ENCODE results near the gene GPR157.
"Not testable (repeated sequence)": the region's sequence is repeated elsewhere in the genome, so short reads cannot be mapped to it uniquely, and the experiment has no call there.

The GPR157 gene

DNA sequence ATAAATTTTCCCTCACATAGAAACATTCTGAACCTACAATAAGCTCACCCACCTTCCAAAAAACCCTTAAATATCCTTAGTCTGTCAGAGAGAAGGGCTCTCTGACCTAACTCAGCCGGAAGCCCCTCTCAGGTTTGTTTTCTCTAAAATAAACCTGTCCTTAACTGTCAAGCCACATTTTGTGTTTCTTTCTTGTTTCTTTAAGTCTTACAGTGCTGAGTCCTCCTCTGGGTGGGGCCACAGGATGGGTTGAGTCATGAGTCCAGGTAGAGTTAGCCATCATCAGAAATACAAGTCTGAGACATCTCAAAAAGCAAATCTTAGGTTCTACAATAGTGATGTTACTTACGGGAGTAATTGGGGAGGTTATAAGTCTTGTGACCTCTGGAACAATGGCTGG, 33.1 kb downstream of the GPR157 start:
- Histone ChIP-seq H3K23ac (ENCODE audit: low read depth, low read length, poor library complexity) (no peak overlapping the region), H3K9ac (ENCODE audit: low read depth, low read length, poor library complexity) (no peak overlapping the region), H4K91ac (ENCODE audit: low read depth, low read length, poor library complexity) (no peak overlapping the region), H2BK120ac (ENCODE audit: low read depth, low read length) (no peak overlapping the region), H3K4me3 (ENCODE audit: low read length in 2 of 2) (no peak overlapping the region), H3K18ac (ENCODE audit: low read length) (no peak overlapping the region), H4K8ac (ENCODE audit: low read depth, low read length) (no peak overlapping the region), H2BK5ac (ENCODE audit: low read length) (no peak overlapping the region), H2BK12ac (ENCODE audit: low read length) (no peak overlapping the region), H3K27ac (replicated peaks; ENCODE audit: low read length) (no peak overlapping the region), H2AFZ (ENCODE audit: low read length) (no peak overlapping the region), H3K4me1 (ENCODE audit: control insufficient read depth in 2 of 2, insufficient read depth in 1 of 2, low read depth in 1 of 2, low read length in 2 of 2) (no peaks in the 10 kb centered on the region), H3K4me2 (ENCODE audit: insufficient read depth, low read length, poor library complexity, severe bottlenecking) (no peak overlapping the region), H3K4ac (ENCODE audit: low read length) (no peak overlapping the region), H2BK15ac (ENCODE audit: low read length) (no peak overlapping the region), H3K9me3 (replicated peaks in 1 of 2; ENCODE audit: control insufficient read depth in 2 of 2, insufficient read depth in 1 of 2, low read depth in 1 of 2, low read length in 2 of 2) (peaks cover 0 to 8% of the 10 kb centered on the region in 2 donors), H3K14ac (ENCODE audit: low read length) (no peak overlapping the region), H2AK5ac (ENCODE audit: low read depth, low read length) (no peak overlapping the region), H3K79me1 (ENCODE audit: low read depth, low read length) (no peaks in the 10 kb centered on the region), H3K27me3 (ENCODE audit: control insufficient read depth in 3 of 3, insufficient read depth in 3 of 3, low read depth in 1 of 3, low read length in 3 of 3) (peaks cover 0 to 32% (median 0%) of the 10 kb centered on the region in 3 experiments), H3K36me3 (replicated peaks in 1 of 2; ENCODE audit: control insufficient read depth in 2 of 2, insufficient read depth in 2 of 2, low read length in 2 of 2) (no peaks in the 10 kb centered on the region)
- DNase-seq (ENCODE audit: low spot score): no peak
- no CpG with 5 or more reads among the region's 2 CpGs for WGBS, 2 donors (ENCODE audit: extremely low coverage in 2 of 2, insufficient read length in 2 of 2, insufficient replicate concordance in 1 of 2)

DNA sequence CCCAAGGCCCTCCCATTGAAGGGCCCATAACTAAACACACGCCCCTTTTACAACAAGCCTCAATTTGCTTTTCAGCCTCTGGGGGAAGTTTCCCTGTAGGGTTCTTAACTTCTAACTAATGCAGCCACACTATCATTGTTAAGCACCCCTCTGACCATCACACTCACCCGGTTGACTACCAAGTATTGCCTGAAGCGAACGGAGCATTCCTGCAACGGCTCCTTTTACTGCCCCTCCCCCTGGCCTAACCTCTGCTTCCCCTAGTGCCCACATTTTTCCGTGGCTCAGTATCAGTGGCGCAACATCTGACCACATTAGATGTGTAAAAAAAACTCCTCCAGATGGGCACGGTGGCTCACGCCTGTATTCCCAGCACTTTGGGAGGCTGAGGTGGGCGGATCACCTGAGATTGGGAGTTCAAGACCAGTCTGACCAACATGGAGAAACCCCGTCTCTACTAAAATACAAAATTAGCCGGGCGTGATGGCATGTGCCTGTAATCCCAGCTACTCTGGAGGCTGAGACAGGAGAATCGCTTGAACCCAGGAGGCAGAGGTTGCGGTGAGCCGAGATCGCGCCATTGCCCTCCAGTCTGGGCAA, 34.8 kb downstream of the GPR157 start:
- H3K4me1 ChIP-seq (ENCODE audit: control insufficient read depth in 2 of 2, insufficient read depth in 1 of 2, low read depth in 1 of 2, low read length in 2 of 2); H3K27ac ChIP-seq (replicated peaks; ENCODE audit: low read length); DNase-seq (ENCODE audit: low spot score); H3K18ac ChIP-seq (ENCODE audit: low read length); H3K4ac ChIP-seq (ENCODE audit: low read length); H2AK5ac ChIP-seq (ENCODE audit: low read depth, low read length); H3K14ac ChIP-seq (ENCODE audit: low read length); H3K4me3 ChIP-seq (ENCODE audit: low read length in 2 of 2); H2BK5ac ChIP-seq (ENCODE audit: low read length); H4K8ac ChIP-seq (ENCODE audit: low read depth, low read length); H3K9me3 ChIP-seq (replicated peaks in 1 of 2; ENCODE audit: control insufficient read depth in 2 of 2, insufficient read depth in 1 of 2, low read depth in 1 of 2, low read length in 2 of 2); H2BK15ac ChIP-seq (ENCODE audit: low read length); H2BK12ac ChIP-seq (ENCODE audit: low read length); H2BK120ac ChIP-seq (ENCODE audit: low read depth, low read length); H3K9ac ChIP-seq (ENCODE audit: low read depth, low read length, poor library complexity); H2AFZ ChIP-seq (ENCODE audit: low read length); H3K4me2 ChIP-seq (ENCODE audit: insufficient read depth, low read length, poor library complexity, severe bottlenecking); H3K36me3 ChIP-seq (replicated peaks in 1 of 2; ENCODE audit: control insufficient read depth in 2 of 2, insufficient read depth in 2 of 2, low read length in 2 of 2); H3K79me1 ChIP-seq (ENCODE audit: low read depth, low read length); H4K91ac ChIP-seq (ENCODE audit: low read depth, low read length, poor library complexity); H3K23ac ChIP-seq (ENCODE audit: low read depth, low read length, poor library complexity): not testable (repeated sequence)
- peaks cover 0 to 33% (median 0%) of the 10 kb centered on the region in 3 experiments for H3K27me3 ChIP-seq (ENCODE audit: control insufficient read depth in 3 of 3, insufficient read depth in 3 of 3, low read depth in 1 of 3, low read length in 3 of 3)
- no CpG with 5 or more reads among the region's 18 CpGs for WGBS, 2 donors (ENCODE audit: extremely low coverage in 2 of 2, insufficient read length in 2 of 2, insufficient replicate concordance in 1 of 2)

DNA sequence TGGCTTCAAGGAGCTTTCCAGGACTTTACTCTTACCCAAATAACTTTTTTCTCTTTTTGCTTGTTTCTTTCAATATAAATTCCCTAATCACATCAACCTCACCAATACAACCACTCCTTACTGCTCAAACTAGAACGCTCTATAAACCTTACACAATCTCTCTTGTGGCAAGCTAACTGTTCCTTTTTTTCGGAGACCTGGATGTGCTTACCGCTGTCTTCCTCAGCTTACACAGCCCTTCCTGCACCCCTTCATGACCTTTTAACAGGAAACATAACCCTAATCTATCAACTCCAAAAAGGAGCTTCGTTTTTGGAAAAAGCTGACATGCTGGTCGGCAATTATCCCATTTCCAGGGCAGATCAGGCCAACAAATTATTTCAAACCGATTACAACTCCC, 35.3 kb downstream of the GPR157 start:
- Histone ChIP-seq H3K4me2 (ENCODE audit: insufficient read depth, low read length, poor library complexity, severe bottlenecking) (no peak overlapping the region), H3K23ac (ENCODE audit: low read depth, low read length, poor library complexity) (no peak overlapping the region), H2BK120ac (ENCODE audit: low read depth, low read length) (no peak overlapping the region), H3K9ac (ENCODE audit: low read depth, low read length, poor library complexity) (no peak overlapping the region), H2BK15ac (ENCODE audit: low read length) (no peak overlapping the region), H3K27me3 (ENCODE audit: control insufficient read depth in 3 of 3, insufficient read depth in 3 of 3, low read depth in 1 of 3, low read length in 3 of 3) (peaks cover 0 to 33% (median 0%) of the 10 kb centered on the region in 3 experiments), H3K9me3 (replicated peaks in 1 of 2; ENCODE audit: control insufficient read depth in 2 of 2, insufficient read depth in 1 of 2, low read depth in 1 of 2, low read length in 2 of 2) (peaks cover 0 to 8% of the 10 kb centered on the region in 2 donors), H4K8ac (ENCODE audit: low read depth, low read length) (no peak overlapping the region), H3K27ac (replicated peaks; ENCODE audit: low read length) (no peak overlapping the region), H2AFZ (ENCODE audit: low read length) (no peak overlapping the region), H3K36me3 (replicated peaks in 1 of 2; ENCODE audit: control insufficient read depth in 2 of 2, insufficient read depth in 2 of 2, low read length in 2 of 2) (no peaks in the 10 kb centered on the region), H3K79me1 (ENCODE audit: low read depth, low read length) (no peaks in the 10 kb centered on the region), H4K91ac (ENCODE audit: low read depth, low read length, poor library complexity) (no peak overlapping the region), H2BK5ac (ENCODE audit: low read length) (no peak overlapping the region), H3K14ac (ENCODE audit: low read length) (no peak overlapping the region), H2BK12ac (ENCODE audit: low read length) (no peak overlapping the region), H3K4me1 (ENCODE audit: control insufficient read depth in 2 of 2, insufficient read depth in 1 of 2, low read depth in 1 of 2, low read length in 2 of 2) (no peaks in the 10 kb centered on the region), H3K18ac (ENCODE audit: low read length) (no peak overlapping the region), H3K4me3 (ENCODE audit: low read length in 2 of 2) (no peak overlapping the region), H2AK5ac (ENCODE audit: low read depth, low read length) (no peak overlapping the region), H3K4ac (ENCODE audit: low read length) (no peak overlapping the region)
- WGBS, 2 donors (ENCODE audit: extremely low coverage in 2 of 2, insufficient read length in 2 of 2, insufficient replicate concordance in 1 of 2): 100% methylated on average over 1 of the region's 6 CpGs; no CpG with 5 or more reads in 1 of the 2 donors
- no peak for DNase-seq (ENCODE audit: low spot score)

- no peak overlapping the region for H3K4ac ChIP-seq (ENCODE audit: low read length)
- H3K9ac ChIP-seq (ENCODE audit: low read depth, low read length, poor library complexity): no peak overlapping the region
- no peak overlapping the region for H2AK5ac ChIP-seq (ENCODE audit: low read depth, low read length)
- no peak overlapping the region for H3K14ac ChIP-seq (ENCODE audit: low read length)
- peaks cover 0 to 8% of the 10 kb centered on the region in 2 donors for H3K9me3 ChIP-seq (replicated peaks in 1 of 2; ENCODE audit: control insufficient read depth in 2 of 2, insufficient read depth in 1 of 2, low read depth in 1 of 2, low read length in 2 of 2)
- peaks cover 0 to 33% (median 0%) of the 10 kb centered on the region in 3 experiments for H3K27me3 ChIP-seq (ENCODE audit: control insufficient read depth in 3 of 3, insufficient read depth in 3 of 3, low read depth in 1 of 3, low read length in 3 of 3)
- H3K4me2 ChIP-seq (ENCODE audit: insufficient read depth, low read length, poor library complexity, severe bottlenecking): no peak overlapping the region
- no CpG with 5 or more reads among the region's 6 CpGs for WGBS, 2 donors (ENCODE audit: extremely low coverage in 2 of 2, insufficient read length in 2 of 2, insufficient replicate concordance in 1 of 2)
- H2BK12ac ChIP-seq (ENCODE audit: low read length): no peak overlapping the region
- no peak overlapping the region for H2AFZ ChIP-seq (ENCODE audit: low read length)
- H3K4me1 ChIP-seq (ENCODE audit: control insufficient read depth in 2 of 2, insufficient read depth in 1 of 2, low read depth in 1 of 2, low read length in 2 of 2): no peaks in the 10 kb centered on the region
- no peaks in the 10 kb centered on the region for H3K79me1 ChIP-seq (ENCODE audit: low read depth, low read length)
- no peak overlapping the region for H4K91ac ChIP-seq (ENCODE audit: low read depth, low read length, poor library complexity)
- DNase-seq (ENCODE audit: low spot score): no peak
- no peak overlapping the region for H4K8ac ChIP-seq (ENCODE audit: low read depth, low read length)
- H2BK5ac ChIP-seq (ENCODE audit: low read length): no peak overlapping the region
- no peak overlapping the region for H2BK15ac ChIP-seq (ENCODE audit: low read length)
- no peak overlapping the region for H3K23ac ChIP-seq (ENCODE audit: low read depth, low read length, poor library complexity)
- no peak overlapping the region for H3K18ac ChIP-seq (ENCODE audit: low read length)
- no peak overlapping the region for H2BK120ac ChIP-seq (ENCODE audit: low read depth, low read length)
- H3K27ac ChIP-seq (replicated peaks; ENCODE audit: low read length): no peak overlapping the region
- H3K4me3 ChIP-seq (ENCODE audit: low read length in 2 of 2): no peak overlapping the region
- no peaks in the 10 kb centered on the region for H3K36me3 ChIP-seq (replicated peaks in 1 of 2; ENCODE audit: control insufficient read depth in 2 of 2, insufficient read depth in 2 of 2, low read length in 2 of 2)
These were observed 35.8 kb downstream of the GPR157 start for GRCh38 chr1:9093091-9093490.
